CD4-positive, alpha-beta T cell (primary cell): ENCODE measurements around the gene GPR180. TPM values are rescaled to one million over a fixed set of nuclear protein-coding genes. Genes with fewer than 3 reads are reported as not detected.

ENCODE experiments used
- ATAC-seq: fragments of 200-7000 bp; cut with Tn5 transposase; one replicate; pipeline ENCODE4 v1.10.0; 2022; ENCODE audit warnings: mild to moderate bottlenecking; ENCODE audit not compliant: poor library complexity
- CTCF ChIA-PET: fragments of 350-600 bp; sonication (Branson Sonifier 250); formaldehyde crosslinking; loops from one replicate; lab custom pipeline; 2021; ENCODE audit warnings: antibody characterized with exemption, inconsistent platforms; lab: Charles Lee
- POLR2A ChIA-PET: fragments of 350-600 bp; sonication (Branson Sonifier 250); formaldehyde crosslinking; loops from one replicate; lab custom pipeline; 2021; ENCODE audit warnings: antibody characterized with exemption, inconsistent platforms; lab: Charles Lee
- DNase-seq, 14 experiments: peaks; one replicate each; pipeline ENCODE4 v3.0.0-alpha.2; 2013 to 2020; ENCODE audit warnings: mixed read lengths in 2 of 14
- H3K27ac ChIP-seq, 2 donors: one replicate each; pipeline versions ENCODE4 v1.5.1 to v1.7.0; 2013; ENCODE audit warnings: low read length in 2 of 2, low read depth in 1 of 2, mild to moderate bottlenecking in 1 of 2
- H3K27me3 ChIP-seq, 2 experiments: 1 replicate in 1 of 2; 2 replicates in 1 of 2; pipeline versions ENCODE4 v1.6.1 to v1.7.0; 2013; ENCODE audit warnings: low read length in 2 of 2, control low read depth in 1 of 2, mild to moderate bottlenecking in 1 of 2, moderate library complexity in 1 of 2; ENCODE audit not compliant: insufficient read depth in 2 of 2, control insufficient read depth in 1 of 2
- H3K36me3 ChIP-seq: one replicate; pipeline ENCODE4 v1.6.1; 2013; ENCODE audit warnings: low read length, control low read depth; ENCODE audit not compliant: insufficient read depth
- H3K4me1 ChIP-seq: one replicate; pipeline ENCODE4 v1.6.1; 2013; ENCODE audit warnings: low read length, control low read depth; ENCODE audit not compliant: insufficient read depth
- H3K4me3 ChIP-seq: one replicate; pipeline ENCODE4 v1.5.1; 2013; ENCODE audit warnings: mild to moderate bottlenecking, low read length, moderate library complexity
- H3K9me3 ChIP-seq, 2 experiments: 1 replicate in 1 of 2; 2 replicates in 1 of 2; pipeline versions ENCODE4 v1.6.1 to v1.7.0; 2013; ENCODE audit warnings: low read length in 2 of 2, mild to moderate bottlenecking in 2 of 2, control low read depth in 1 of 2, moderate library complexity in 1 of 2; ENCODE audit not compliant: control insufficient read depth in 1 of 2, insufficient read depth in 1 of 2
- H3K27ac Mint-ChIP-seq: one replicate; pipeline ENCODE4 v1.8.0; 2020; ENCODE audit warnings: mixed read lengths
- H3K27me3 Mint-ChIP-seq: one replicate; pipeline ENCODE4 v1.8.0; 2021; ENCODE audit warnings: mixed read lengths
- H3K36me3 Mint-ChIP-seq: one replicate; pipeline ENCODE4 v1.8.0; 2021; ENCODE audit warnings: low read depth, mixed read lengths
- H3K4me1 Mint-ChIP-seq: one replicate; pipeline ENCODE4 v1.8.0; 2021; ENCODE audit warnings: low read depth, mixed read lengths
- H3K4me3 Mint-ChIP-seq: one replicate; pipeline ENCODE4 v1.8.0; 2020; ENCODE audit warnings: mild to moderate bottlenecking, mixed read lengths
- H3K9me3 Mint-ChIP-seq: one replicate; pipeline ENCODE4 v1.8.0; 2020; ENCODE audit warnings: mixed read lengths
- CTCF ChIP-seq: fragments of 200-600 bp; IDR thresholded peaks from one replicate; pipeline ENCODE4 v1.8.0; 2022; ENCODE audit warnings: antibody characterized with exemption, mild to moderate bottlenecking
- intact Hi-C, 2 experiments: fragments of 100-400 bp; cut with DNase I in 1 of 2; cut with micrococcal nuclease in 1 of 2; formaldehyde crosslinking; loops; one replicate each; pipeline versions ENCODE4 v1.15.1 to v1.9.0; 2023 to 2025; cut with DNase I, micrococcal nuclease
- total RNA-seq, 174 experiments: library from RNA in 2 of 174; stranded (reverse) in 2 of 174; gene quantifications; one replicate each; pipeline ENCODE4 v1.2.3 and lab custom pipeline; 2021 to 2026

GPR180 gene
- total RNA-seq, 2 experiments from 2014 or later, result 0.80 to 0.92 TPM

- ChIA-PET POLR2A (interaction anchor here (0.9 kb wide), 1 partner anchor 13 kb away, joined by 3 read pairs; no protein-coding TSS in a partner anchor), CTCF (no interaction called here)
- intact Hi-C loops, result loop anchor here in 1 of 2 experiments (10.0 kb wide), 1 partner anchor 629 kb away; no protein-coding TSS in a partner anchor
- Histone ChIP-seq H3K36me3 (no peaks in the 10 kb centered on the region), H3K9me3 (no peaks in the 10 kb centered on the region), H3K4me3 (no peak overlapping the region), H3K27ac (no peak overlapping the region), H3K4me1 (peaks cover 7% of the 10 kb centered on the region), H3K27me3 (no peaks in the 10 kb centered on the region)
- DNase-seq, result no peak
- Mint-ChIP-seq H3K4me1 (peaks cover 25% of the 10 kb centered on the region), H3K27ac (no peak overlapping the region), H3K27me3 (no peaks in the 10 kb centered on the region), H3K4me3 (no peak overlapping the region), H3K9me3 (no peaks in the 10 kb centered on the region), H3K36me3 (no peaks in the 10 kb centered on the region)
- TF ChIP-seq CTCF, result no peak
- no peak for ATAC-seq
These were observed 45.6 kb upstream of the GPR180 start for GRCh38 chr13:94556041-94556440.

- Histone ChIP-seq H3K4me3 (no peak overlapping the region), H3K9me3 (no peaks in the 10 kb centered on the region), H3K4me1 (peaks cover 7% of the 10 kb centered on the region), H3K27ac (no peak overlapping the region), H3K27me3 (no peaks in the 10 kb centered on the region), H3K36me3 (no peaks in the 10 kb centered on the region)
- ATAC-seq, result no peak
- ChIA-PET CTCF (no interaction called here), POLR2A (interaction anchor here (0.9 kb wide), 1 partner anchor 14 kb away, joined by 3 read pairs; no protein-coding TSS in a partner anchor)
- no peak for DNase-seq
- Mint-ChIP-seq H3K27ac (no peak overlapping the region), H3K4me3 (no peak overlapping the region), H3K4me1 (peaks cover 27% of the 10 kb centered on the region), H3K36me3 (no peaks in the 10 kb centered on the region), H3K27me3 (no peaks in the 10 kb centered on the region), H3K9me3 (no peaks in the 10 kb centered on the region)
- TF ChIP-seq CTCF, result no peak
- intact Hi-C loops, result loop anchor here in 1 of 2 experiments (10.0 kb wide), 1 partner anchor 628 kb away; no protein-coding TSS in a partner anchor
These were observed 45.0 kb upstream of the GPR180 start for GRCh38 chr13:94556621-94557020.

- no peak for DNase-seq
- no peaks in the 10 kb centered on the region for H3K27me3 ChIP-seq
- ChIA-PET POLR2A (no interaction called here), CTCF (no interaction called here)
- no peak overlapping the region for H3K27ac ChIP-seq
- Mint-ChIP-seq H3K4me3 (no peak overlapping the region), H3K9me3 (no peaks in the 10 kb centered on the region), H3K36me3 (no peaks in the 10 kb centered on the region), H3K27ac (no peak overlapping the region), H3K4me1 (peaks cover 27% of the 10 kb centered on the region), H3K27me3 (no peaks in the 10 kb centered on the region)
- TF ChIP-seq CTCF, result no peak
- H3K4me3 ChIP-seq, result no peak overlapping the region
- peaks cover under 1% of the 10 kb centered on the region for H3K36me3 ChIP-seq
- no peaks in the 10 kb centered on the region for H3K9me3 ChIP-seq
- H3K4me1 ChIP-seq, result peaks cover 7% of the 10 kb centered on the region
- no peak for ATAC-seq
- intact Hi-C loops, result loop anchor here in 1 of 2 experiments (10.0 kb wide), 1 partner anchor 627 kb away; no protein-coding TSS in a partner anchor
These were observed 43.9 kb upstream of the GPR180 start for GRCh38 chr13:94557684-94558235.
